Calu3 (cell line): ENCODE data around the gene RABGAP1. TPM values are rescaled to one million over a fixed set of nuclear protein-coding genes. Genes with fewer than 3 reads are reported as not detected.

ENCODE experiments used
- BruUV-seq: library from RNA; stranded (reverse); fragments of 400-500 nt; replicated peaks from 2 replicates; lab custom pipeline; 2021; lab: Mats Ljungman, UMichigan
- CTCF ChIA-PET: fragments of 300-600 bp; sonication (Branson Sonifier 250); formaldehyde crosslinking; loops from one replicate; lab custom pipeline; 2022; ENCODE audit warnings: antibody characterized with exemption; lab: Charles Lee
- DNase-seq: peaks from one replicate; pipeline ENCODE4 v3.0.0; 2022
- H3K27ac Mint-ChIP-seq: one replicate; pipeline ENCODE4 v1.8.0; 2022; ENCODE audit warnings: mixed read lengths; ENCODE audit not compliant: unreplicated experiment
- H3K27me3 Mint-ChIP-seq: one replicate; pipeline ENCODE4 v1.8.0; 2022; ENCODE audit warnings: mixed read lengths; ENCODE audit not compliant: unreplicated experiment
- H3K36me3 Mint-ChIP-seq: one replicate; pipeline ENCODE4 v1.8.0; 2022; ENCODE audit warnings: mild to moderate bottlenecking, moderate library complexity, mixed read lengths; ENCODE audit not compliant: insufficient read depth, unreplicated experiment
- H3K4me1 Mint-ChIP-seq: one replicate; pipeline ENCODE4 v1.8.0; 2022; ENCODE audit warnings: mild to moderate bottlenecking, low read depth, mixed read lengths; ENCODE audit not compliant: unreplicated experiment
- H3K4me3 Mint-ChIP-seq: one replicate; pipeline ENCODE4 v1.8.0; 2022; ENCODE audit warnings: mild to moderate bottlenecking, low read depth, moderate library complexity, mixed read lengths; ENCODE audit not compliant: unreplicated experiment
- H3K9me3 Mint-ChIP-seq: one replicate; pipeline ENCODE4 v1.8.0; 2022; ENCODE audit warnings: low read depth, mixed read lengths; ENCODE audit not compliant: unreplicated experiment
- intact Hi-C: fragments of 100-400 bp; cut with micrococcal nuclease; formaldehyde crosslinking; loops from one replicate; pipeline ENCODE4 v1.10.0; 2022; ENCODE audit not compliant: unreplicated experiment
- total RNA-seq: library from RNA; stranded (reverse); gene quantifications from 2 replicates; pipeline ENCODE4 v1.2.3, GENCODE V29; 2022
- TF ChIP-seq, protein P1 (sequence below): fragments of 200-600 bp; IDR thresholded peaks from one replicate; pipeline ENCODE4 v1.8.0; 2022; ENCODE audit warnings: antibody characterized with exemption; ENCODE audit not compliant: unreplicated experiment

RABGAP1 gene
- total RNA-seq, 1 experiment from 2014 or later, result 57.9 TPM

GRCh38 chr9:123093141-123093540, 152.3 kb downstream of the RABGAP1 start:
- Mint-ChIP-seq H3K36me3 (peaks cover 15% of the 10 kb centered on the region), H3K4me3 (no peak overlapping the region), H3K4me1 (no peaks in the 10 kb centered on the region), H3K27ac (no peak overlapping the region), H3K9me3 (no peaks in the 10 kb centered on the region), H3K27me3 (no peaks in the 10 kb centered on the region)
- BruUV-seq, result no TSS peak
- TF ChIP-seq, protein P1, sequence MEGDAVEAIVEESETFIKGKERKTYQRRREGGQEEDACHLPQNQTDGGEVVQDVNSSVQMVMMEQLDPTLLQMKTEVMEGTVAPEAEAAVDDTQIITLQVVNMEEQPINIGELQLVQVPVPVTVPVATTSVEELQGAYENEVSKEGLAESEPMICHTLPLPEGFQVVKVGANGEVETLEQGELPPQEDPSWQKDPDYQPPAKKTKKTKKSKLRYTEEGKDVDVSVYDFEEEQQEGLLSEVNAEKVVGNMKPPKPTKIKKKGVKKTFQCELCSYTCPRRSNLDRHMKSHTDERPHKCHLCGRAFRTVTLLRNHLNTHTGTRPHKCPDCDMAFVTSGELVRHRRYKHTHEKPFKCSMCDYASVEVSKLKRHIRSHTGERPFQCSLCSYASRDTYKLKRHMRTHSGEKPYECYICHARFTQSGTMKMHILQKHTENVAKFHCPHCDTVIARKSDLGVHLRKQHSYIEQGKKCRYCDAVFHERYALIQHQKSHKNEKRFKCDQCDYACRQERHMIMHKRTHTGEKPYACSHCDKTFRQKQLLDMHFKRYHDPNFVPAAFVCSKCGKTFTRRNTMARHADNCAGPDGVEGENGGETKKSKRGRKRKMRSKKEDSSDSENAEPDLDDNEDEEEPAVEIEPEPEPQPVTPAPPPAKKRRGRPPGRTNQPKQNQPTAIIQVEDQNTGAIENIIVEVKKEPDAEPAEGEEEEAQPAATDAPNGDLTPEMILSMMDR, result no peak
- intact Hi-C loops, result no loop called here
- no peak for DNase-seq
- CTCF ChIA-PET, result no interaction called here

DNA sequence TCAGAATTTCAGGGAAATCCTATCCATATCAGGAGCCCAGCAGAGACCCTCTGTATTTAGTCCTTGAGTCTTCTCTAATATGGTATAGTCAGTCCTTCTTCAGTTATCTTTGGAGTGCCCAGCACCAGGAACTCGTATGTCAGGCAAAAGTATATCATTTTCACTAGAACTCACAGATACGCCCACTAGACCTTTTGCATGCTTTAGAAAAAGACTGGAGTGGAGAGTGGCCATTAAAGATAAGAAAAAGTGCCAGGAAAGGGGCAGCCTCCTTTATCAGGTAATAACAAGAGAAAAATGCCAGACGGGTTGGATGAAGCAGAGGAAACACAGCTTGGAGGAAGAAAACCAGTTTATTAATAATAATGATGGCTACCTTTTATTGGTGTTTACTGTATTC, 156.2 kb downstream of the RABGAP1 start:
- CTCF ChIA-PET, result no interaction called here
- no peaks in the 10 kb centered on the region for H3K4me1 Mint-ChIP-seq
- TF ChIP-seq, protein P1, result no peak
- BruUV-seq, result no TSS peak
- H3K4me3 Mint-ChIP-seq, result no peak overlapping the region
- H3K9me3 Mint-ChIP-seq, result no peaks in the 10 kb centered on the region
- no peaks in the 10 kb centered on the region for H3K27me3 Mint-ChIP-seq
- intact Hi-C loops, result no loop called here
- H3K36me3 Mint-ChIP-seq, result peaks cover 25% of the 10 kb centered on the region
- no peak overlapping the region for H3K27ac Mint-ChIP-seq
- DNase-seq, result no peak

GRCh38 chr9:123097430-123098095, 156.7 kb downstream of the RABGAP1 start:
- no TSS peak for BruUV-seq
- Mint-ChIP-seq H3K27ac (no peak overlapping the region), H3K4me1 (no peaks in the 10 kb centered on the region), H3K36me3 (peaks cover 23% of the 10 kb centered on the region), H3K4me3 (no peak overlapping the region), H3K9me3 (no peaks in the 10 kb centered on the region), H3K27me3 (no peaks in the 10 kb centered on the region)
- TF ChIP-seq, protein P1, result no peak
- intact Hi-C loops, result no loop called here
- CTCF ChIA-PET, result no interaction called here
- DNase-seq, result no peak

GRCh38 chr9:123098096-123098459, 157.3 kb downstream of the RABGAP1 start:
- BruUV-seq, result no TSS peak
- H3K4me3 Mint-ChIP-seq, result no peak overlapping the region
- no peak overlapping the region for H3K27ac Mint-ChIP-seq
- CTCF ChIA-PET, result no interaction called here
- no peaks in the 10 kb centered on the region for H3K4me1 Mint-ChIP-seq
- TF ChIP-seq, protein P1, result no peak
- intact Hi-C loops, result no loop called here
- peaks cover 18% of the 10 kb centered on the region for H3K36me3 Mint-ChIP-seq
- H3K27me3 Mint-ChIP-seq, result no peaks in the 10 kb centered on the region
- no peaks in the 10 kb centered on the region for H3K9me3 Mint-ChIP-seq
- DNase-seq, result no peak
